Gastrocnemius medialis (tissue), 4 donors: ENCODE data around the gene RNF220. TPM values are rescaled to one million over a fixed set of nuclear protein-coding genes. Genes with fewer than 3 reads are reported as not detected.

Experiments used
- ATAC-seq, 2 donors: fragments of 150-250 bp; one replicate each; pipeline ENCODE4 v1.9.1; 2016
- DNase-seq, 2 donors: peaks; one replicate each; pipeline ENCODE4 v3.0.0-alpha.2; 2019
- H3K27ac ChIP-seq, 4 donors: fragments of 200-600 bp; sonication (generic); 1 replicate in 1 of 4; 2 replicates in 3 of 4; pipeline ENCODE4 v1.5.1; 2016 to 2018; ENCODE audit warnings: mild to moderate bottlenecking in 2 of 4, moderate library complexity in 1 of 4
- H3K27me3 ChIP-seq, 3 donors: fragments of 200-600 bp; sonication (generic) in 2 of 3; 1 replicate in 1 of 3; 2 replicates in 2 of 3; pipeline versions ENCODE4 v1.5.1 to v1.6.0; 2016 to 2019; ENCODE audit warnings: mild to moderate bottlenecking in 1 of 3, moderate library complexity in 1 of 3
- H3K36me3 ChIP-seq, 2 donors: fragments of 200-600 bp; sonication (generic) in 1 of 2; one replicate each; pipeline ENCODE4 v1.5.1; 2017 to 2018
- H3K4me1 ChIP-seq, 2 donors: fragments of 200-600 bp; sonication (generic) in 1 of 2; one replicate each; pipeline ENCODE4 v1.5.1; 2016 to 2017; ENCODE audit warnings: mild to moderate bottlenecking in 2 of 2
- H3K4me3 ChIP-seq, 4 donors: fragments of 200-600 bp; sonication (generic) in 3 of 4; 1 replicate in 1 of 4; 2 replicates in 3 of 4; pipeline ENCODE4 v1.5.1; 2016 to 2019; ENCODE audit warnings: mild to moderate bottlenecking in 2 of 4
- H3K9me3 ChIP-seq, 3 donors: fragments of 200-600 bp; sonication (generic) in 2 of 3; 1 replicate in 1 of 3; 2 replicates in 2 of 3; pipeline ENCODE4 v1.5.1; 2016 to 2019
- CTCF ChIP-seq, 5 experiments: fragments of 450-650 bp in 3 of 5; fragments of 200-600 bp in 2 of 5; sonication (generic) in 2 of 5; IDR thresholded peaks in 4 of 5; conservative IDR thresholded peaks in 1 of 5; 1 replicate in 4 of 5; 2 replicates in 1 of 5; pipeline ENCODE4 v1.5.1; 2016 to 2019; ENCODE audit warnings: antibody characterized with exemption in 5 of 5, mild to moderate bottlenecking in 3 of 5, moderate library complexity in 3 of 5
- POLR2A ChIP-seq, 2 donors: fragments of 450-650 bp; IDR thresholded peaks; one replicate each; pipeline ENCODE4 v1.6.1; 2017; ENCODE audit warnings: antibody characterized with exemption in 2 of 2, mild to moderate bottlenecking in 2 of 2, moderate library complexity in 2 of 2
- in situ Hi-C, 4 donors: fragments of 200-750 bp; cut with MboI; loops; one replicate each; pipeline versions ENCODE4 v1.15.0 to v1.8.0; 2017; ENCODE audit warnings: low sequenced_read_pairs in 4 of 4
- intact Hi-C: fragments of 100-400 bp; cut with DNase I; formaldehyde crosslinking; loops from one replicate; pipeline ENCODE4 v1.15.1; 2023; ENCODE audit warnings: low total_unique reads
- total RNA-seq, 4 donors: library from RNA; depleted of rRNA; stranded (reverse); fragments of >200 nt; gene quantifications; one replicate each; pipeline versions ENCODE4 v1.1.0 to v1.2.3, GENCODE V29; 2016

Gene RNF220
- total RNA-seq, 4 donors from 2014 or later: 91.2 to 172 (median 128) TPM

GRCh38 chr1:44472620-44473525 is 67.8 kb downstream of the RNF220 start:
- intact Hi-C loops (no loop called here), in situ Hi-C loops (no loop called here)
- DNase-seq (no peak), ATAC-seq (no peak)
- Histone ChIP-seq H3K27me3 (no peaks in the 10 kb centered on the region), H3K4me3 (no peak overlapping the region), H3K27ac (no peak overlapping the region), H3K9me3 (no peaks in the 10 kb centered on the region), H3K4me1 (no peaks in the 10 kb centered on the region), H3K36me3 (no peaks in the 10 kb centered on the region)
- TF ChIP-seq POLR2A (IDR thresholded peaks at IDR 0.05) (no peak), CTCF (IDR thresholded peaks at IDR 0.05 in 4 of 5, conservative IDR thresholded peaks at IDR 0.05 in 1 of 5) (no peak)

DNA sequence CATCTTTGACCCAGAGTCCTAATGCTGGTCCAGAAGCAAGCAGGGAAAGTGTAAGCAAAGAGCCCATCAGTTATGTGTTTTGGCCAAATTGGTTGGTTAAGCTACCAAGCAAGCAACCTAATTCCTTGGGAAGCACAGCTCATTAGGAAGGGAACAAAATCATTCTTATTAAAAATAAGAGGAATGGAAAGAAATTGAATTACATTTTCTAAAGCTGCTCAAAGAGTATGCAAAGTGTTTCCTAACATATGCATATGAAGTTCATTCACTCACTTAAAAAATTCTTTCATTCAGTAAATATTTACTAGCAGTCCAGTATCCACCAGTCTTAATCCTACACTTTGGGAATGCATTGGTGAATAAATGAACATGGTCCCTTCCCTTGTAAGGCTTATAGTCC is 71.8 kb downstream of the RNF220 start:
- DNase-seq (no peak), ATAC-seq (no peak)
- TF ChIP-seq CTCF (IDR thresholded peaks at IDR 0.05 in 4 of 5, conservative IDR thresholded peaks at IDR 0.05 in 1 of 5): no peak
- TF ChIP-seq POLR2A (IDR thresholded peaks at IDR 0.05): no peak
- H3K4me3 ChIP-seq: no peak overlapping the region
- H3K36me3 ChIP-seq: no peaks in the 10 kb centered on the region
- intact Hi-C loops (no loop called here), in situ Hi-C loops (no loop called here)
- no peak overlapping the region for H3K27ac ChIP-seq
- H3K27me3 ChIP-seq: no peaks in the 10 kb centered on the region
- H3K9me3 ChIP-seq: no peaks in the 10 kb centered on the region
- no peaks in the 10 kb centered on the region for H3K4me1 ChIP-seq

GRCh38 chr1:44481701-44482100 is 76.6 kb downstream of the RNF220 start:
- no peak for ATAC-seq
- in situ Hi-C loops: no loop called here
- intact Hi-C loops: loop anchor here (10.0 kb wide), 1 partner anchor 67 kb away; no protein-coding TSS in a partner anchor
- Histone ChIP-seq H3K27me3 (no peaks in the 10 kb centered on the region), H3K9me3 (no peaks in the 10 kb centered on the region), H3K27ac (no peak overlapping the region), H3K4me1 (peaks cover 3 to 9% of the 10 kb centered on the region in 2 donors), H3K36me3 (no peaks in the 10 kb centered on the region), H3K4me3 (no peak overlapping the region)
- TF ChIP-seq CTCF (IDR thresholded peaks at IDR 0.05 in 4 of 5, conservative IDR thresholded peaks at IDR 0.05 in 1 of 5) (no peak), POLR2A (IDR thresholded peaks at IDR 0.05) (no peak)
- no peak for DNase-seq

DNA sequence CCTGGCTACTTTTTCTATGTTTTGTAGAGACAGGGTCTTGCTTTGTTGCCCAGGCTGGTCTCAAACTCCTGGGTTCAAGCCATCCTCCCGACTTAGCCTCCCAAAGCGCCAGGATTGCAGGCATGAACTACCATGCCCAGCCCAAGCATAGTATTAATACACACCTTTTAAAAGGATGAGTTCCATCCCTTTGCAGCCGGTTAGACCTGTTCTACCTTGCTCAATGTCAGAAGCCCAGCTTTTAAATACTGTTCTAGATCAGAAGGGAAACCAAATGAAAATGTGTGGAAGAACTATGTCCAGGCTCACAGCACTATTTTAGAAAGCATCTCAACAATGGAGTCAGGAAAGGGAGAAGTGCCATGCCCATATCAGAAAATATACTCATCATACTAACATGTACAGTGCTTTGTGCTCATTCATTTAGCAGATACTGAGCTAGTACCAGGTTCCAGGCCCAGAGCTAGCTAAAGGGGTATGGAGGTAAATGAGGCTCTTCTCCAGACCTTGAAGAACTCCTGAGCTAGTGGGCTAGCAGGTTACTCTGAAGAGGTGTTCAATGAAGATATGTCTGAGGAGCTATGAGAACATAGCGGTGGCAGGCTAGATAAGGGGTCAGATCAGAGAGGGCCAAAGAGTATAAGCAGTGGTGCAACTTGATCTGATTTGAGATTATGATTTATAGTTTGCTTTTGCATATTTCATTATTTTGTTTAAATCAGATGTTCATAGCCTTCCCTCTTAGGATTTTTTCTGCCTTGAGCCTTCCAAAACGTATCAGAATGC is 78.2 kb downstream of the RNF220 start:
- intact Hi-C loops (loop anchor here (10.0 kb wide), 1 partner anchor 68 kb away; no protein-coding TSS in a partner anchor), in situ Hi-C loops (no loop called here)
- H3K27me3 ChIP-seq: no peaks in the 10 kb centered on the region
- H3K36me3 ChIP-seq: no peaks in the 10 kb centered on the region
- no peak for ATAC-seq
- TF ChIP-seq POLR2A (IDR thresholded peaks at IDR 0.05) (no peak), CTCF (IDR thresholded peaks at IDR 0.05 in 4 of 5, conservative IDR thresholded peaks at IDR 0.05 in 1 of 5) (no peak)
- no peaks in the 10 kb centered on the region for H3K9me3 ChIP-seq
- DNase-seq: no peak
- H3K4me3 ChIP-seq: no peak overlapping the region
- no peak overlapping the region for H3K27ac ChIP-seq
- peaks cover 3 to 9% of the 10 kb centered on the region in 2 donors for H3K4me1 ChIP-seq
